Measurements from ENCODE around the gene TIMP2.
"Not testable (repeated sequence)": the region's sequence is repeated elsewhere in the genome, so short reads cannot be mapped to it uniquely, and the experiment has no call there.

TIMP2 gene, protein sequence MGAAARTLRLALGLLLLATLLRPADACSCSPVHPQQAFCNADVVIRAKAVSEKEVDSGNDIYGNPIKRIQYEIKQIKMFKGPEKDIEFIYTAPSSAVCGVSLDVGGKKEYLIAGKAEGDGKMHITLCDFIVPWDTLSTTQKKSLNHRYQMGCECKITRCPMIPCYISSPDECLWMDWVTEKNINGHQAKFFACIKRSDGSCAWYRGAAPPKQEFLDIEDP

GRCh38 chr17:78925234-78925633 lies at the start of gene TIMP2:
Gene TIMP2 (minus strand): TSS chr17:78925387. CDS start chr17:78925088, 299 bp downstream.
- DNase-seq, result peak; percentile 49 to 91

- DNase-seq, result no peak
These were observed 48.8 kb upstream of the TIMP2 start for GRCh38 chr17:78973792-78974520.

- DNase-seq, result no peak
These were observed 48.0 kb upstream of the TIMP2 start for GRCh38 chr17:78973196-78973595.

- no peak for DNase-seq
These were observed 47.4 kb upstream of the TIMP2 start for GRCh38 chr17:78972507-78973105.

GRCh38 chr17:78971756-78972506 lies 46.7 kb upstream of the TIMP2 start:
- no peak for DNase-seq

DNA sequence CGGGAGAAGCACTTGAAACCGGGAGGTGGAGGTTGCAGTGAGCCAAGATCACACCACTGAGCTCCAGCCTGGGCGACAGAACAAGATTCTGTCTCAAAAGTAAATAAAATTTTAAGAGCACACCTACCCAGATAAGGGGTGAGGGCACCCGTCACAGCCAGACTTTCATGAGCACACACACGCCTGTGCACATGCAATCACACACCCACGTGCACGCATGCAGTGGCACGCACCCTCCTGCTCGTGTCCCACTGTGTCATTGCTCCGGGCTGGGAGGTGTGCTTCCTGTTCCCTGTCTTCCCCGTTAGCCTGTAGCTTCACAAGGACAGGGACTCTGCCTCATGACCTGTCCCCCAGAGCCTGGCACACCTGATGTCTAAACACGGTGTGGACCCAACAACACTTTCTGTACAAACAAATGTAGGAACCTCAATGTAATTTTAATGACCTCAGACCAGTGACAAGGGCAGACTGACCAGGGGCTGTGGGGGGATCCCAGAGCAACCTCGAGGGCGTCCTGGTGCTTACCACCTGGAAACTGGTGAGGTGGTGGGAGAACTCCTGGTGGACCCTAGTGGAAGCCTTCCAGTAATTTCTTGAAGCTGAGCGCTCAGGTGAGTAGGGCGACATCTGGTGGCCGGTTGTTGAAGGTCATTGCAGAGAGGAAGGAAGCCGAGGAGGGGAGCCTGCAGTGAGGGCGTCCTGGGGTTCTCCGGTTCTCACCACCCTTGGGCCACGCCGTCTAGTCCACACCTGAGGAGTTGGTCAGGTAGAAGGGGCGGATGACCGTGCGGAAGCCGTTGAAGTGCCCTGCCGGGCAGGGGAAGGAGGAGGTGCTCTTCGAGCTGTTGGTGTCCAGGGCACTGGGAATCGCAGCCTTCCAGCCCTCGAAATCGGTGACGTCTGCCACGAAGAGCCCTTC lies 45.9 kb upstream of the TIMP2 start:
- peak; percentile 74 to 84 for DNase-seq

DNA sequence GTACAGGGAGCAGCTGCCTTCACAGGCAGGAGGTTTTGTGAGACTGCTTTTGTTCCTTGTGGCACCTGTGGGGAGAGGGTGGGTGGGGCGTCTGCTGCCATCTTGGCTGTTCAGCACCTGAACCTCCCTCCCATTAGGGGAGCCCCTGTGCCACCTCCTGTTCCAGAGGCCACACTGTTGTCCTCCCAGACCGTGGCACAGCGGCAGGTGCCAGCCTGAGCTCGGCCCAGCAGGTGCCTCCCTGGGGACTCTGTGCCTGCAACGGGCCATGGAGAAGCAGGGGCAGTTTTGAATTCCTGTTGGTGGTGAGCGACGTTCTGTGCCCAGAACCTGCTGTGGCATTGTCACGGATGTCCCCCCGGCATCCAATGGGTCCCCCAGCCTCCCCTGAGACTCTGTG lies 44.7 kb upstream of the TIMP2 start:
- DNase-seq, result no peak

DNA sequence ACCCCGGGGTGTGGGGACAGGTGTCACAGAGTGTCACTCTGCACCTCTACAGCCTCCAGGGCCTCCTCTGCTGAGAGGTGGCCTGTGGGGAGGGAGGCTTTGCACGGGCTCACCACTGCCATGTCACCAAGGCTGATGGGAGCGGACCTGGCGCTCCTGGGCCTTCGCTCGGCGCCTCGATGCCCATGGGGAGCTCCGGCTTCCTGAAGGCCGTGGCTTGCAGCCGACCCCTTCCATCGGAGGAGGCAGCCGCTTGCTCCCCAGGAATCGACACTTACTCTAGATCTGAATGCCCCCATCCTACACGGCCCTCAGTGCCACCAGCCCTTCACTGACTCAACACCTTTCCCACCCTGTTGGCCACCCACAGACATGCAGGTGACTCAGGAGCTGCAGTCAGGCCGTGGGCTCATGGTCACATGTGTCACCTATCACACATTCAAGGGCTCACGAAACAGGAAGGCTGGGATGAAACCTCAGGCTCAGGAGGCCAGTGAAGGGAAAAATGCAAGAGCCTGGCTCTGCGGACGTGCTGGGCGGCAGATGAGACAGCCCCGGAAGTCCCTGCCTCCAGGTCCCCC lies 42.7 kb upstream of the TIMP2 start:
- no peak for DNase-seq

- DNase-seq, result no peak
These were observed 41.9 kb upstream of the TIMP2 start for GRCh38 chr17:78966910-78967600.

DNA sequence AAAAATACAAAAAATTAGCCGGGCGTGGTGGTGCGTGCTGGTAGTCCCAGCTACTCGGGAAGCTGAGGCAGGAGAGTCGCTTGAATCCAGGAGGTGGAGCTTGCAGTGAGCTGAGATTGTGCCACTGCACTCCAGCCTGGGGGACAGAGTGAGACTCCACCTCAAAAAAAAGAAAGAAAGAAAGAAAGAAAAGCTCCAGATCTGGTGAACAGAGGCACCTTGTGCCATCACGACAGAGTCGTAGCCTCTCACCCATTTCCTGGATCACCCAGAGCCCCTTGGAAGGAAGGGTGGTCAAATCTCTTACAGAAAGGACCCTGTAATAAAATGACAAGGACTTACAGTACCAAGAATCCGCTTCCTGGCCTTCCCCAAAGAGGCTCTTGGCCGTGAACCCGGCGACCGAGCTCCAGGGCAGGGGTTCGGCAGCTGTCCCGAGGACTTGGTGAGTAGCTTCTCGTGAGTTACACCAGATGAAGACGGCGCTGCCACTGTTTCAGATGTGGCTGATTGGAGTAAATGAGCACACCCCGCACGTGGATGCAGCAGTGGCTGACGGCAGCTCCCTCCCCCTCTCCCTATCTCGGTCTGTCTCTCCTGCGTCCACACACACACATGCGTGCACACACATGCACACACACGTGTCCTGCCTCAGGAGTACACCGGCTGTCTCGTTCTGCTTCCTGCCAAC lies 41.1 kb upstream of the TIMP2 start:
- no peak for DNase-seq

GRCh38 chr17:78965491-78965924 lies 40.3 kb upstream of the TIMP2 start:
- DNase-seq, result no peak

DNA sequence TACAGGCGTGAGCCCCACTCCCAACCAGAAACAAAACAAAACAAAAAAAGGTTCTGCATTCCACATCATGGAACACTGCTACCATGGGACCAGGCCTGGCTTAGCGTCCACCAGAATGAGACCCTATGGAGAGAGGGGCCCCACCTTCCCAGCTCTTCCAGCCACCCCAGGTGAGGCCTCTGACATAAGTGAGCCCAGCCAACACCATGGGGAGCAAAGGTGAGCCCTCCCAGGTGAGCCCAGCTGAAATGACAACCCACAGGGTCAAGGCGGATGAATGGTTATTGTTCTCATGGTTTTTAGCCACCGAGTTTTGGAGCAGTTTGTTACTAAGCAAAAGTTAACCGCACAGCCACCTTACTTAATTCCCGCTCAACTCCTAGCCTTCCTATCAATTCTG lies 38.2 kb upstream of the TIMP2 start:
- no peak for DNase-seq

- DNase-seq, result not testable (repeated sequence)
These were observed 37.8 kb upstream of the TIMP2 start for GRCh38 chr17:78962984-78963348.

- DNase-seq, result no peak
These were observed 37.3 kb upstream of the TIMP2 start for GRCh38 chr17:78962345-78962983.

DNA sequence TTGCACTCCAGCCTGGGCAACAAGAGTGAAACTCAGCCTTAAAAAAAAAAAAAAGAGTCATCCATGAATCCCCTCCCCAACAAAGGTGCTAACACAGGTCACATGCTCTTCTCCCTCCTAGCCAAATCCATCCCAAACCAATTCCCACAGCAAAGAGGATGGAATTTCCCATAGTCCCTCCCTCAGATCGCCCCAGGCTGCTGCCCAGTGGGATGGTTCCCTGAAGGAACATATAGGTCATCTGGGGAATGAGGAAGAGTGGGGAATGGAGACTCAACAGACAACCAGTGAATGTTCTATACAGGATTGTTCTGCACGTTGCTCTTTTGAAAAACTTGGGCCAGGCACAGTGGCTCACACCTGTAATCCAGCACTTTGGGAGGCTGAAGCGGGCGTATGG lies 36.4 kb upstream of the TIMP2 start:
- DNase-seq, result no peak

- DNase-seq, result peak in 1 of 2 experiments; percentile 67
These were observed 35.7 kb upstream of the TIMP2 start for GRCh38 chr17:78960928-78961327.

DNA sequence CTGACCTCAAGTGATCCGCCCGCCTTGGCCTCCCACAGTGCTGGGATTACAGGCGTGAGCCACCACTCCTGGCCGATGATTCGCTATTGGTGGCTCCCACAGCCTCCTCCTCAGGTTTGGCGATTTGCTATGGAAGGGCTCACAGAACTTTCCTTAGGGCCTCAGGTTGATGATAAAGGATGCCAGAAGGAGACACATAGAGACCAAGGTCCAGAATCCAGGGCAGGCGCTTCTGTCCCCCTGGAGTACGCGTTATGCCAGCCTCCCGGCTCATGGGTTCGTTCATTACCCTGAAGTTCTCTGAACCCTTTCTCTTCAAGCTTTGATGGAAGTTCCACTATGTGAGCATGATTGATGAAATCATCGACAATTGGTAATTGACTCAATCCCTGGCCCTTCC lies 34.6 kb upstream of the TIMP2 start:
- DNase-seq, result no peak

- DNase-seq, result no peak
These were observed 33.5 kb upstream of the TIMP2 start for GRCh38 chr17:78958641-78959127.

- DNase-seq, result peak; percentile 28 to 88
These were observed 31.9 kb upstream of the TIMP2 start for GRCh38 chr17:78957128-78957527.

GRCh38 chr17:78956254-78956653 lies 31.1 kb upstream of the TIMP2 start:
- no peak for DNase-seq
